Stimulated activated CD4-positive, alpha-beta T cell treated with anti-CD3 and anti-CD28 coated beads, Interleukin-12 subunit alpha, Interleukin-12 subunit beta, amount 100 ng/mL, for 48 hours (primary cell): ENCODE results near the gene WNT1.

Experiments
- DNase-seq, 3 donors: peaks; one replicate each; pipeline ENCODE4 v3.0.0-alpha.2; 2020; ENCODE audit warnings: low read depth in 2 of 3, low spot score in 1 of 3

Gene WNT1

GRCh38 chr12:49027846-49028555 lies 49.9 kb downstream of the WNT1 start:
- DNase-seq: no peak

GRCh38 chr12:49028666-49029275 lies 50.6 kb downstream of the WNT1 start:
- DNase-seq: no peak

- no peak for DNase-seq
Observed at GRCh38 chr12:49030119-49030518, 52.0 kb downstream of the WNT1 start.

- DNase-seq: no peak
Observed at GRCh38 chr12:49030714-49031572, 52.8 kb downstream of the WNT1 start.

GRCh38 chr12:49031573-49032161 lies 53.5 kb downstream of the WNT1 start:
- DNase-seq: no peak
